DMS114 treated with DMSO at 0.1 percent for 48 hours (cell line): Measurements from ENCODE around the gene OR52B6.
A peak's percentile ranks its signal among the peaks of the same experiment; 100 is the strongest.
"Not testable (repeated sequence)": the region's sequence is repeated elsewhere in the genome, so short reads cannot be mapped to it uniquely, and the experiment has no call there.

Experiments used
- DNase-seq: peaks from one replicate; lab custom pipeline; 2025; ENCODE audit not compliant: unreplicated experiment; lab: John Stamatoyannopoulos, UW

The OR52B6 gene

GRCh38 chr11:5593146-5593545 lies 12.5 kb downstream of the OR52B6 start:
- no peak for DNase-seq

GRCh38 chr11:5596607-5597201 lies 16.0 kb downstream of the OR52B6 start, which contains the start of gene TRIM6:
TSS of gene TRIM6 (plus strand) at chr11:5596637. CDS start at chr11:5596898, 261 bp downstream.
- no peak for DNase-seq

- no peak for DNase-seq
These were observed 17.3 kb downstream of the OR52B6 start for GRCh38 chr11:5597953-5598352.

- peak; percentile 20 for DNase-seq
These were observed 19.7 kb downstream of the OR52B6 start for GRCh38 chr11:5600374-5600851.

GRCh38 chr11:5602791-5603190 lies 22.1 kb downstream of the OR52B6 start:
- DNase-seq = not testable (repeated sequence)

DNA sequence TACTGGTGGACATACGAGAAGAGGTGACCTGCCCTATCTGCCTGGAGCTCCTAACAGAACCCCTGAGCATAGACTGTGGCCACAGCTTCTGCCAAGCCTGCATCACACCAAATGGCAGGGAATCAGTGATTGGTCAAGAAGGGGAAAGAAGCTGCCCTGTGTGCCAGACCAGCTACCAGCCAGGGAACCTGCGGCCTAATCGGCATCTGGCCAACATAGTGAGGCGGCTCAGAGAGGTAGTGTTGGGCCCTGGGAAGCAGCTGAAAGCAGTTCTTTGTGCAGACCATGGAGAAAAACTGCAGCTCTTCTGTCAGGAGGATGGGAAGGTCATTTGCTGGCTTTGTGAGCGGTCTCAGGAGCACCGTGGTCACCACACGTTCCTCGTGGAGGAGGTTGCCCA lies 22.6 kb downstream of the OR52B6 start:
- no peak for DNase-seq

- DNase-seq = no peak
These were observed 24.2 kb downstream of the OR52B6 start for GRCh38 chr11:5604896-5605295.

GRCh38 chr11:5605849-5606248 lies 25.2 kb downstream of the OR52B6 start:
- DNase-seq = no peak

- no peak for DNase-seq
These were observed 28.1 kb downstream of the OR52B6 start for GRCh38 chr11:5608808-5609207.

DNA sequence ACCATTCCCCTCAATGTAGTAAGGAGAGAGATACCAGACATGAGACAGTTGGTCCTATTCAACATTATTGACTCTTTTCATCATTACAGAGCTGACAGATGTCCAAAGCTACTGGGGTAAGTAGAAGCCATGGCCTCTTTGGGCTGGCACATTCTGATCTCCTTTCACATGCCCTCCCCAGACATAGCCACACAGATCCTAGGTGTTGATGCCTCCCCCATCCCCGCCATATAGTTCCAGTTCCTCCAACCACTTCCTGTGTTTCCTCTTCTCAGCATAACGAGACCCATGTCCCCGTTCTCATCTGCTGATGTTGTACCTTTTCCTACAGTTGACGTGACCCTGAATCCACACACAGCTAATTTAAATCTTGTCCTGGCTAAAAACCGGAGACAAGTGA lies 29.8 kb downstream of the OR52B6 start:
- no peak for DNase-seq

DNA sequence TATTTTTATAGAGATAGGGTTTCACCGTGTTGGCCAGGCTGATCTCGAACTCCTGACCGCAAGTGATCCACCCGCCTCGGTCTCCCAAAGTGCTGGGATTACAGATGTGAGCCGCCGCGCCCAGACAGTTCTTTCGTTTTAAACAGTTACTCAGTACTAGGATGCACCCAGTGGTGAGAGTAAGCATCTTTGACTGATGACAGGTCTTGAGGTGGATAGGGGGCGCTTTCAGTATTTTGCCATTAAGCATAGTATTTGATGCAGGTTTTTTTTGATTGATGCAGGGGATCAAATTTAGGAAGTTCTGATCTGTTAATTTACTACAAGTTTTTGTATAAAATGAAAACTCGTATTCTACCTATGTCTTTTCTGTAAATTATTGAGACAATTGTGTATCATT lies 30.9 kb downstream of the OR52B6 start:
- no peak for DNase-seq

DNA sequence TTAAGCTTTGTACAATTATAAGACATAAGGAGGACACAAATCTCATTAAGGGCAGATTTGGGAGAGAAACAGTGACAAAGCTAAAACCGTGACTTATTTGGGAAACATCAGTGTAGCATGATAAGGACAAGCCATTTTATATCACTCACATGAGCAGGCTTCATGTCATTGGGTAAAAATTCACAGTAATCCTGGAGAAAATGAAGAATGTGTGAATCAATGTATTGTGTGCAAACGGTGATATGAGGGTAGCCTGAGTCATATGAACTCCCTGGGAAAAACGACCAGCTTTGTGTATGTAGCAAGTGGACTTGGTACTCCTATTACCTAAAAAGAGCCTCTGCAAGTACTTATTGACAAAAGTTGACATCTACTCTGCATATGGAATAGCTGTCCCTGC lies 38.1 kb downstream of the OR52B6 start:
- no peak for DNase-seq

DNA sequence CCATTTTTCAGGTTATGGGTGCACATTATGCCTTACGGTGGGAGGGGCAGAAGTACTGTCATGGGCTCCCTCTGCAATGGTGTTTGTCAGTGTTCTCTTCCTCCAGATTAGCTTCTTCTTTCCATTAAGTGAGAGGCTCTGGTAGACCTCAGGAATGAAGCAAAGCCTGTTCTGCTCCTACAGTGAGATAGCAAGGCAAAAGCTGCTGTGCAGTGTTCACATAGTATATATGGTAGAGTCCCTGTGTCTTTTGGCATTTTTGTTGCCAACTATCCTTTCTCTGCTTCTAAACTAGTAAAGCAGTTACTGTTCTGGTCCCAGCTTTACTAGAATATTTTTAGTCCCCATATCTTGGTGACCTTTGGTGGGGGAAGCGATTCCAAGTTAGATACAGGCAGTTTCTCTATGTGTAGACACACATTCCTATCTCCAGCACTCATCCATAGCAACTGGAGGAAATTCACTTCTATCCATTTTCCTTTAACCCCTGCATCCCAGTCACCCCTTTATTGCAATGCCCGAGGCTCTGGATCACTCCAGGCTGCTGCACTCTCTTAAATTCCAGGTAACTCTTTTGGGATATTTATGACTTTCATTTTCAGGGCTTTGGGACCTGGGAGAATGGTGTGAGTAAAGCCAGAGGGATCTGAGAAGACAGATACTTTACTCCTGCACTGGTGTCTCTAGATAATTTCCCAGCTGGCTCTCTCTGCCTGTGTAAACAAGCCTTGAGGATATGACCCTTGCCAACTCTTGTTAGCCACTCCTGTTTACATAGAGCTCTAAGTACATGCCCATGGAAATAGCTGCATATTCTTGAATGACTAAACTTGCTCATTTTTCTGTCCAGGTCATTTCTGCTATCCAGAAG lies 40.2 kb downstream of the OR52B6 start:
- no peak for DNase-seq

DNA sequence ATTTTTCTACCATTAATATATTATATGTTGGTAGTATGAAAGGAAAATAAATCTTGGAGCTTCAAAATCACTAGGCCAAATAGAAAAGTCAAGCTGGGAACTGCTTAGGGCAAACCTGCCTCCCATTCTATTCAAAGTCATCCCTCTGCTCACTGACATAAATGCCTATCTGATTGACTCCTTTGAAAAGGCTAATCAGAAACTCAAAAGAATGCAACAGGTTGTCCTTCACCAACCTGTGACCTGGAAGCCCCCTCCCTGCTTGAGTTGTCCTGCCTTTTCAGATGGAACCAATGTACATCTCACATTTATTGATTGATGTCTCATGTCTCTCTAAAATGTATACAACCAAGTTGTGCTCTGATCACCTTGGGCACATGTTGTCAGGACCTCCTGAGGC lies 40.9 kb downstream of the OR52B6 start:
- DNase-seq = no peak

- no peak for DNase-seq
These were observed 42.1 kb downstream of the OR52B6 start for GRCh38 chr11:5622802-5623201.

DNA sequence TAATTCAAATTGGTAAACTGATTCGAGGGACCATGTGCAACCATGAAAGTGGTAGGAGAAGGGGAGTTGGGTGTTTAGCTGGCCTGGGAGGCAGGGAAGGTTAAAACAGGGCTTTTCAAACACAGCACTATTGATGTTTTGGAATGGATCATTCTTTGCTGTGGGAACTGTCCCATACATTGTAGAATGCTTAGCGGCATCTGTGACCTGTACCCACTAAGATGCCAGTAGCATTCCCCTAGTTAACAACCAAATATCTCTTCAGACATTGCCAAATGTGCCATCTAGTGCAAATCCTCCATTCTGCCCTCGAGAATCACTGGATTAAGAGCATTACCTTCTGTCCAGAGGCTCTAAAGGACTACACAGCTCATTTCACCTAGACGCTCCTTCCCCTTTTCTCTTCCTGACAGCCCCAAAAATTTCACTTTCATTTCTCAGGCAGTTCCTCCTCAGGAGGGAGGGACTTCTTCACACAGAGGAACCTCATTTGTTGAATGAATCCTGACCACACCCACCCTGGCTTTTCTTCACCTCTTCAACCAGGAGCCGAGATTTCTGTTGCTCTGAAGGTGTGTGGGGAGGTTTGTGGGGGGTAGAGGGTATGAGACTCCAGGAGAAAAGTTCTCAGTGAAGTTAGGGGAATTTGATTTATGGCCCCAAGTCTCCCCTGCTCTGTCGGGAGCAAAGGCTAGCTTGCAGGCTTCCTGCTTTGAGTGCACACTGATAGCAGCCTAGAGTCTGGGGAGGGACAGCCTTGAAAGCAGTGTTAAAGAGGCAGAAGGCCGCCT lies 44.0 kb downstream of the OR52B6 start, which contains the start of gene TRIM34:
Gene TRIM34 (plus strand): TSS at position 513 of the 791 bp plus-strand sequence. CDS start 7,331 bp downstream, outside the sequence.
- DNase-seq = no peak

- no peak for DNase-seq
These were observed 44.6 kb downstream of the OR52B6 start for GRCh38 chr11:5625281-5625680.

- DNase-seq = no peak
These were observed 45.5 kb downstream of the OR52B6 start for GRCh38 chr11:5626196-5626595.

DNA sequence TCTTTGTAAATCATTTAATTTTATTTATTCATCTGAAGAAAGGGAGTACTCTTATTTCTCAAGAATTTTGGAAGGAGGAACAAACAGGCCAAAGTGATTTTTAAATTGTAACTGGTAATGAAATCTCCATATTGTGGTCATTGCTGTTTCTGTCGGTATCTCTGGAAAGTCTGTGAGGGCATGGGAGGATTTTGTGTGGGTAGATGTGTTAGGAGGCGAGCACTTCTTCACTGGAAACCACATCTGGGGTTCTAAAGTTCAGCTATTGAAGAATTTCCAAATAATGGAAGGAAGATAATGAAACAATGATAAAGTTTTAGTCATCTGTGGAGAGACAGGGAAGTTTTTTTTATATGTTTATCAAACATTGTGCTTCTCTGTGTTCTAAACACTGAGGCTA lies 50.7 kb downstream of the OR52B6 start:
- DNase-seq = no peak
